ENCODE results near the gene LOXL1.

Gene LOXL1

DNA sequence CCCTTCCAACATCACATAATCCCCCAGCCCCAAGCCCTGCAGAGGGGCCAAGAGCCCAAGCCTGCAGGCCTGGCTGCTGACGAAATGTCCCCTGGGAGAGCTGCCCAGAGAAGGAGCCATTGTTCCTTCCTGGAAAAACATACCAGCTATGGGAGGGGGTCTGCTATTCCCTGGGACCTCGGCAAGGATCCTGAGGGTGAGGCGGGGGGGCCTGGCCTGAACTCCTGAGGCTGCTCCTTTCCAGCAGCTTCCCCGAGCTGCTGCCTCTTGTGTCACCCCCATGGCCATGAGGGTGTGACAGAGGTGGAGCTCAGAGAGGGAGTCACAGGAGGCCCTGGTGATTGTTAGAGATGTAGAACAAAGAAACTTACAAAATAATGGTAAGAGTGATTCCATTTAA is 12.9 kb downstream of the LOXL1 start:
- DNase-seq (ENCODE audit: low read depth), result no peak

DNA sequence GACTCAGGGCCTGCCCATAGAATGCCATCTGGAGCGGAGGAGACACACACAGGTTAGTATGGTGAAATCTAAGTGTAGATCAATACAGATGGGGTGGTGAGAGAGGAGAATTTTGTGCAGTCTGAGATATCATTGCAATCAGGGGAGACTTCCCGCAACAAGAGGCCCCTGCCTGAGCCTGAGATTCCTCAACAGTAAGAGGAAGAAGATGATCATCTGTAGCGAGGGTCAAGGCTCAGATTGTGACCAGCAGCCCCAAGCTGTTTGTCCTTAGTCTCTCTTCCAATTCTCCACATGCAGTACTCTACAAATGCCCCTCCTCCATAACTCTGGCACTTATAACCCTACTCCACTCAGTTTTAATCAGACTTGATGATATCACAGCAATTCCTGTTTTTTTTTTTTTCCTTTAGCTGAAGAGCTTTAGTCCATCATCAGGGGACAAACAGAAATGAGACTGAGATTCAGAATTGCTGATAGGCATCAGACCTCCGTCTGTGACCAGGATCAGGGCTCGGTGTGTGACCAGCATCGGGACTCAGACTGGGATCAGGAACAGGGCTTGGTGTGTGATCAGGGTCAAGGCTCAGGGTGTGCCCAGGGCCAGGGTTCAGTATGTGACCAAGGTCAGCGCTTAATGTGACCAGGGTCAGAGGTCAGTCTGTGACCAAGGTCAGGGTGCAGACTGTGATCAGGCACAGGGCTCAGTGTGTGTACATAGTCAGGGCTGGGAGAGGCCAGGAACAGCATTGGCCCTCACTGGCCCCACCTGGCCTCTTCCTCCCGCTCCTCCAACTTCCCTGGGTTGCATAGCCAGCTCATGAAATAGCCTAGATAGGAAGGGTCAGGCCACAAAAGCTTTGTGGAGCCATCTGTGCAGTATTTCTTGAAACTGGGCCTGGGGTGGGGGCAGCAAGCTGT is 14.1 kb downstream of the LOXL1 start:
- peak; percentile 33 for DNase-seq (ENCODE audit: low read depth)

DNA sequence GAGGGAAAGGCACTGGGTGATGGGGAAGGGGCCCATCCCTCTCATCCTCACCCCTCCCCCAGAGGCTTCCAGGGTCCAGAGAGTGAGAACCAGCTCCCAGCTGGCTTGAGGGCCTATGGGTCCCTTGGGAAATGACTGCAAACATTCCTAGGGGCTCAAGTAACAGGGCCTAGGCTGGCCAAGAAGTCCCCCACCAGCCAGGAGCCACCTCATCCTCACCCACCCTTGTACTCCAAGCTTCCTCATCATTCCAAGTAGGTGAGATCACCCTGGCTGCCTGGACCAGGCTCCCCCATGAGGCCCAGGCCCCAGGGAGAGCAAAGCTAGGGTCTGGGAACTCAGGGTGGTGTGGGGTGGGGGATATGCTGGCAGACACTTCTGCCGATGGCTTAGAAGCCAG is 14.8 kb downstream of the LOXL1 start:
- DNase-seq (ENCODE audit: low read depth), result peak; percentile 81

DNA sequence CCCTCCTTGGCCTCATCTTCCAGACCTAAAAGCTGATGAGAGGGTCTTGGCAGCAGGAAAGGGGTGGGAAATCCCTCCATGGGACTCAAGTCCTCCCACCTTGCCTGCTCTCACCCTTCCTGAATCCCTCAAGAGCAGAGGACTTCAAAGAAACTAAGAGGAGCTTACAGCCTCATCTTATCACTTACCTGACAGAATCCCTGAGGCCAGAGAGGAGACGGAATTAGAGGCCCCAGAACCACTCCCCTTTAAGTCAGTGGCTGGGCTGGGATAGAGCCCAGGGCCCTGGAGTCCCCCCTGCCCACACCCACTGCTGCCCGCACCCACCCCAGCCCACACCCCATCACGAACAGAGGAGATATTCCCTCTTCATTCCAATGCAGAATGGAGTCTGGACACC is 15.2 kb downstream of the LOXL1 start:
- DNase-seq (ENCODE audit: low read depth), result no peak

DNA sequence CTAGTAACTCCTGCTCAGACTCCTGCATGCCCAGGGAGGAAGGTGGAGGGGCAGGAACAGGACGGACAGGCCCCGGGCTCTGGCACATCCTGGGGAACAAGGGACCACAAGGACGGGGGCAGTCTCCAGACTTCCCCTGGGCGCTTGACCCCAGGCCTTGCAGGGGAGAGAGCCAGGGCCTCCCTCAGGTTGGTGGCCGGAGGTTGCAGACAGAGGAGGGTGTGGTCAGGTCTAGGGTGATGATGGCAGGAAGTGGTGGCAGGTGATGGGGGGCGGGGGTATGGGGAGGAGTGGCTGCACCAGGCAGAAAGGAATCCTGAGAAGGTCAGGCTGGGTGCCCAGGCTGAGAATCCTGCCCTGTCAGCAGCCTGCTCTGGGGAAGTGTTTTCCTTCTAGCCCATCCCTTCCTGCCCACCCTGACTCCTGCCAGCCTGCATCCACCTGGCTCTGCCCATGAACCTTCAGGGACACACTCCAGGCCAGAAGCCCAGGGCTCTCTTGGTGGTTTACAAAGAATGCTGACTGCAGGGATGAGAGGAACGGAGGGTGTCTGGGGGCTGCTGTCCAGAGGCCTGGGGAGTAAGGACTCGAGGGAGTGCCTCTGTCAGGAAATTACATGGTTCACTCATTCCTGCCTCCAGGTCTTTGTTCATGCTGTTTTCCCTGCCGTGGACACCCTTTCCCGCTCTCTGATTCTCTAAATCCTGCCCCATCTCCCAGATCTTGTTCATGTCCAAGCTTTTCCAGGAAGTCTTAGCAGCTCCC is 15.8 kb downstream of the LOXL1 start:
- DNase-seq (ENCODE audit: low read depth), result peak; percentile 33

DNA sequence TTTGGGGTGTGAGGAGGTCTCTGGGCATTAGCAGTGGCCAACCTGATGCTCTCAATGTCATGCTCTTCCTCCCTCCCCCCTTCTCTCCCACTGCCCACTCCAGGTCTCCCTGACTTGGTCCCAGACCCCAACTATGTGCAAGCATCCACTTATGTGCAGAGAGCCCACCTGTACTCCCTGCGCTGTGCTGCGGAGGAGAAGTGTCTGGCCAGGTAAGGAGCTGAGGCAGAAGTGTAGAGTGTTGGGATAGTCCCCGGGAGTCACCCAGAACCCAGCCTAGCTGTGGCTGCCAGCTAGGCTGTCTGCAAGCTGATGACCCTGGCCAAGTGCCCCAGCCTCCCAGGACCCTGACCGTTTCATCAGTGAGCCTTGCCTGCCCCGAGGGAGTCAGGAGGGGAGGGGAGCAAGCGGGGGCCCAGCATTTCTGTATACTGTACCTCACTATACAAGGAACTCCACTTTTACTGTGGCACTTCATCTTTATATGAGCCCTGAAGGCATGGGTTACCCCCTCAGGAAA is 16.5 kb downstream of the LOXL1 start:
- no peak for DNase-seq (ENCODE audit: low read depth)

DNA sequence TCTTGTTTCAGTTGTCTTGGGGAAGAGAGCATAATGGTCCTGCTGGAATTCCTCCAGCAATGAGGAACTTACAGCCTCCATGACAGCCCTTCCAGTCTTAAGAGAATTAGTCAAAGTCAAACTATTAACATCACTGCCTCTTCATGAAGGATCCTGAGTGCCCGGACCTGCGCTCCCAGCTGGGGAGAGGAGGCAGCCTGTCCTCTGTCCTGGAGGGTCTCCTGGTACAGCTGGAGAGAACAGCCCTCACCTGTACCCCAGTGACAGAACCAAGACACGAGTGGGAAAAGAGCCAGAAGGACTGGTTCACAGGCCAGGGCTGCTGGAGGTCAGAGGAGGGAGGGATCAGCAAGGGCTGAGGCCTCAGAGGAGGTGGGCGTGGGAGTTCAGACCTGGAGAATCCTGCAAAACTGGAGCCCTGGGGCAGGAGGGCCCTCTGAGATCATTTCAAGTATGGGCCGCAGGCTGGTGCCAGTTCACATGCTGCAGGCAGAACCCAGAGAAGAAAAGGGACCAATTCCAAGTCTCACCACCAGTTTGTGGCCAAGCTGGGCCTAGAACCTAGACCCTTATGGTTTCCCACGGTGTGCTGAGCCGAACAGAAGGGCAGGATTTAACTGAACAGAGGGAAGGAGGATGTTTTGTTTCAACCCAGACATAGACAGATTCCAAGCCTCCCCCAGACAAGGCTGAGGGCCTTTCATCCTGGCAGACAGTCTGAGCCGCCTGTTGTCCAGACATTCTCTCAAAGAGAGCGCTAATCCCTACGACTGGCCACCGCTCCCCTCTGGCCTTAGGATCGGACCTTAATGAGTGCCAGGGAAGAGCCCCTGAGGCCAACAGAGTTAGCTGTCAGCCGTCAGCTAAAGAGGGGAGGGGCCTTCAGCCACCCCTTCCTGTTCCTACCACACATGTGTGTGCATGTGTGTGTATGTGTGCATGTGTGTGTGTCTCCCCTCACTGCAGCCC is 18.2 kb downstream of the LOXL1 start:
- DNase-seq (ENCODE audit: low read depth), result peak; percentile 77

DNA sequence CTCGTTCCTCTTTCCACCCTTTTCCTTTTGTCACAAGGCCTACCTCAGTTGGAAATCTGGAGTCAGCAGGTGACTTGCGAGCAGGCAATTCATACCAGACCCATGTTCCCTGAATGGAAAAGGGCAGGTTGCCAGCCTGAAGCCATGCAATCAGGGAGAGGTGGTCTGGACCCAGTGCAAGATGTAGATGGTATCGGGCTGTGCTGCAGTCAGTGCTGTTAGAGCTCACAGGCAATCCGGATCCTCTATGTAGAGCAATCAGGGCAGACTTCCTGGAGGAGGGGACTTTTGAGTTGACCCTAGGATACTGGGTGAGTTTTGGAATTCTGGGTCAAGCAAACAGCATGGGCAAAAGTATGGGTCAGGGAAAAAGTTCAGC is 18.9 kb downstream of the LOXL1 start:
- DNase-seq (ENCODE audit: low read depth), result no peak

DNA sequence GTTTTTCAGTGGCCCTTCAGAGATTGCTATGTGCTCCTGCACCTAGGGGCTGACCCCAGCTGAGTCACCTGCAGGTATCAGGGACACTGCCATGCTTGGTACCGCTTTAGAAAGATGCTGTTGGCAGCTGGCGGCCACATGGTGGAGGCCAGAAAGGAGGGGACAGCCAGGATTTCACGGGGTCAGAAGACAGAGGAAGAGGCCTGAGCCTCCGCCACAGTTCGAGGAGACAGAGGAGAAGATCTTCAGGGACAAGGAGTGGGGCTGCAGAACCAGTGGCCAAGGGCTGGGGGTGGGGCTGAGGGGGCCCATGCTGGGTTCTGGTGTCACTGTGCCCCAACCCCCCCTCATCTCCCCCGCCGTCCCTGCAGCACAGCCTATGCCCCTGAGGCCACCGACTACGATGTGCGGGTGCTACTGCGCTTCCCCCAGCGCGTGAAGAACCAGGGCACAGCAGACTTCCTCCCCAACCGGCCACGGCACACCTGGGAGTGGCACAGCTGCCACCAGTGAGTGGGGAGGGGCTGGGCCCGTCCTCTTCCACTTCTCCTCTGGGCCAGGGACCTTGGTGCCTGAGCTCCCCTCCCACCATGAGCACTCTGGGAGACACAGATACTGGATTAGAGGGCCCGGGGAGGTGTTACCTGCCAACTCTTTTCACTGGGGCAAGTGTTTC is 19.9 kb downstream of the LOXL1 start:
- DNase-seq (ENCODE audit: low read depth), result no peak

DNA sequence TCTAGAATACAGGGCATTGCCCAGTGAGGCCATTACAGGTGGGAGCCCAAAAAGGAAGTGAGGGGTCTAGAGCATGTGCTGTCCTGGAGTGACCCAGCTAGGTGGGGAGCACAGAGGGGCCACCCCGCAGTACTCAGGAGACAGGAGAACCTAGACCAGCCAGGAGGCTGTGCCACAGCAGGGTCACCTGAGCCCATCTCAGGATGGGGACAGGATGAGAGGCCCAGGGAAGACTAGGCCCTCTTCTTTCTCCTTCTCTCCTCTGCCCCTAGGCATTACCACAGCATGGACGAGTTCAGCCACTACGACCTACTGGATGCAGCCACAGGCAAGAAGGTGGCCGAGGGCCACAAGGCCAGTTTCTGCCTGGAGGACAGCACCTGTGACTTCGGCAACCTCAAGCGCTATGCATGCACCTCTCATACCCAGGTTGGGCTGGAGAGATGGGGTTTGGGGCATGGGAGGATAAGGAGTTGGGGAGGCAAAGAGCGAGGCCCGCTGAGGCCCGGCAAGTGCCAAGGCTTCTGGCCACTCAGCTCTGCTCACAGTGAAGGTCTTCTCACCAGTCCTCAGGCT is 20.6 kb downstream of the LOXL1 start:
- no peak for DNase-seq (ENCODE audit: low read depth)

DNA sequence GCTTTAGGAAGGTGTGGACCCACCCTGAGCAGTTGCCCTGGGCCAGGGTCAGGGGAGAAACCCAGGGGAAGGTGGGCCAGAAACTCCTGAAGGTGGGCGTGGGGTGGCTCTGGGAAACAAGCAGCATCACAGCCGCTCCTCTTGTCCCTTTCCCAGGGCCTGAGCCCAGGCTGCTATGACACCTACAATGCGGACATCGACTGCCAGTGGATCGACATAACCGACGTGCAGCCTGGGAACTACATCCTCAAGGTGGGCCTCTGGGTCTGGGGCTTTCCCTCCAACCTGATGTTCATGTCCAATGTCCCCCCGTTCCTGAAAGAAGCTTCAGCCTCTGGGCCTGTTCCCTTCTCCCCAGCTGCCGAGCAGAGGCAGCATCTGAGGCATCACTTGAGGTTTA is 21.4 kb downstream of the LOXL1 start:
- no peak for DNase-seq (ENCODE audit: low read depth)

DNA sequence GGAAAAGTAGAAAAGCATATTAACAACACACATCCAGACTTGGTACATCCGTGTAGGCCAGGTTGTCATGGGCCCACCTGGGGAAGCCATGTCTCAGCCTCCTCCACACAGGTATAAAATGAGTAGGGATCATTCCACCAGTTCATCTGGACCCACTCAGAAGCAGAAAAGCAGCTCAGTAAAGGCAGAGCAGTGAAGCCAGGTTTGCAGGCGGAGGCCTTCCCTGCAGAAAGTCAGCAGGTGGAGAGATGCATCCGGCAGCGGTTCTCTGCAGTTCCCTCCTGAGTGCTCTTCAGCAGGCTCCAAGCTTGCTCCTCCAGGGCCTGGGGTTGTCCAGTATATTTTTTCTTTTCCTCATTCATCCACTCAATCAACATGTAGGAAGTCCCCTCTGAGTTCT is 22.1 kb downstream of the LOXL1 start:
- DNase-seq (ENCODE audit: low read depth), result no peak

DNA sequence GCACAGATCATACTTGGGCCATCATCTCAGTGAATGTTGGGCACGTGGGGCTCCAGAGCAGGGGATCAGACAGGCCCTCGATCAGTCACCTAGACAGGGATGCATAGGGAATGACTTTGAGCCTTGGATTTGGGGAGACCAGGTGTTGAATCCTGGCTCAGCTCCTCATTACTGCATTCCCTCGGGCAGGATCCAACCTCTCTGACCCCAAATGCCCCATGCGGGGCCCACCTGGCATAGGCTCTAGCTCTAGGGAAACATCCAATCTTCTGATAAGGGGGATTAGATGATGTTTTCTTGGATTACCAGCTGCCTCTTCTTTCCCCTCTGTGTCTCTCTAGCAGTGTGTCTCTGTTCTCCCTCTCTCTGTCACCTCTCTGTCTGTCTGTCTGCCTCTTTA is 22.7 kb downstream of the LOXL1 start:
- no peak for DNase-seq (ENCODE audit: low read depth)

DNA sequence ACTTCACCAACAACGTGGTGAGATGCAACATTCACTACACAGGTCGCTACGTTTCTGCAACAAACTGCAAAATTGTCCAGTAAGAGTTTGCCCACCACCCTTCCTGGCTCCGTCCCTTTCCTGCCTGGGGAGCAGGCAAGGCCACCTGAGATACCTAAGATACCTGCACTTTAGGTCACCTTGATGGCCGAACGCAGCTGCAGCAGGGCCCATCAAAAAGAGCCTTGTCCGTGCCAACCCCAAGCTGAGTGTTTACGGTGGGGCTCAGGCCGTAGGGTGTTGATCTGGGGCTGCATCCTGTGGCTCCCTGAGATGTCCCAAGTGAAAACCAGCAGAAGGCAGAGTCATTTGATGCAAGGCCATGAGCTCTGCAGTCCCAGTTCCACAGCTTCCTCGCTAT is 23.2 kb downstream of the LOXL1 start:
- DNase-seq (ENCODE audit: low read depth), result no peak

DNA sequence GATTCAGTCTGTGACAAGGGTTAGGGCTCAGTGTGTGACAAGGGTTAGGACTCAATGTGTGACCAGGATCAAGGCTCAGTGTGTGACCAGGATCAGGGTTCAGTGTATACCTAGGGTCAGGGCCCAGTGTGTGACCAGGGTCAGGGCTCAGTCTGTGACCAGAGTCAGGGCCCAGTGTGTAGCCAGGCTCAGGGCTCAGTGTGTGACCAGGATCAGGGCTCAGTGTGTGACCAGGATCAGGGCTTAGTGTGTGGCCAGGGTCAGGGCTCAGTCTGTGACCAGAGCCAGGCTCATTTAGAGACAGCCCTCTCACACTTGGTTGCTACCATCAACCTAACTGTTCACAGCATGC is 24.2 kb downstream of the LOXL1 start:
- DNase-seq (ENCODE audit: low read depth), result no peak

DNA sequence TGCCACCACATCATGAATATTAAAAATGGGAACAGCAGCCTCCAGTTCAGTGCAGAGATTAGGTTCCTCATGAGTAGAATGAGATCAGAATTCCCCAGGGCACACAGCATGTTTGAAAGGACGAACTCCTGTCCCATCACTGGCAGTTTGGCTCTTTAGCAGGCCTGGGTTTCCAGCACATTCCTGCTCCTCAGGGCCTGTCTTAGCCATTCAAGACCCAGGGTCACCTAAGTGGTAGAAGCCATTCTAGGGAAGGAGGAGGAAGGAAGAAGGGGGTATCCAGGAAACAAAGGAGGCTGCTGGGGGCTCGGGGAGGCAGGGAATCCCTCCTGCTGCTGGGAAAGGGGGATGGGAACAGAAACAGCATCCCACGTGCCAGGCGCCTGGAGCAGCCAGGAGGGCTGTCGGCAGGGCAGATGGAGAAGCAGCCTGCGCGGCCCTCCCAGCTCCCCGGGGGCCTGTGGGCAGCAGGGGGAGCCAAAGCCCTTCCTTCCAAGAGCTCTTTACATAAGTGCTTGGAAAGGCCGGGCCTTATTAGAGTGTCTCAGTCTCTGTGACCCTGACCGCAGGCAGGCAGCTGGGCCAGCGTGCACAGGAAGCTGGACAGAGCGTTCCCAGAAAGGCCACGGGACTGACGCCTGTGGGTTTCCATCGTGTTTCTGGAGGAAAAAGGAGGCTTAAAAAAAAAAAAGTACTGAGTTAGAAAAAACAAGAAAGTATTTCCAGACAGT is 24.7 kb downstream of the LOXL1 start:
- peak; percentile 98 for DNase-seq (ENCODE audit: low read depth)

DNA sequence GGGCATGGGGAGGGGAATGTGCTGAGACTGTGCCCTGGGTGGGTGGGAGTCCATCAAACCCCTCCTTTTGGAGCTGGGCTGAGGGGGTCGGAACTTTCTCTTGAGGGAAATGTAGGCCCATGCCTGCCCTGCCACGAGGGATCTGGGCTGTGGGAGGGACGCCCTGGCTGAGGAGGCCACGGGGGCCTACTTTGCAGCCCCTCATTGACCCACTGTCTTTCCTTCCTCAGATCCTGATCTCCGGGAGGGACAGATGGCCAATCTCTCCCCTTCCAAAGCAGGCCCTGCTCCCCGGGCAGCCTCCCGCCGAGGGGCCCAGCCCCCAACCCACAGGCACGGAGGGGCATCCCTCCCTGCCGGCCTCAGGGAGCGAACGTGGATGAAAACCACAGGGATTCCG is 25.3 kb downstream of the LOXL1 start:
- no peak for DNase-seq (ENCODE audit: low read depth)

DNA sequence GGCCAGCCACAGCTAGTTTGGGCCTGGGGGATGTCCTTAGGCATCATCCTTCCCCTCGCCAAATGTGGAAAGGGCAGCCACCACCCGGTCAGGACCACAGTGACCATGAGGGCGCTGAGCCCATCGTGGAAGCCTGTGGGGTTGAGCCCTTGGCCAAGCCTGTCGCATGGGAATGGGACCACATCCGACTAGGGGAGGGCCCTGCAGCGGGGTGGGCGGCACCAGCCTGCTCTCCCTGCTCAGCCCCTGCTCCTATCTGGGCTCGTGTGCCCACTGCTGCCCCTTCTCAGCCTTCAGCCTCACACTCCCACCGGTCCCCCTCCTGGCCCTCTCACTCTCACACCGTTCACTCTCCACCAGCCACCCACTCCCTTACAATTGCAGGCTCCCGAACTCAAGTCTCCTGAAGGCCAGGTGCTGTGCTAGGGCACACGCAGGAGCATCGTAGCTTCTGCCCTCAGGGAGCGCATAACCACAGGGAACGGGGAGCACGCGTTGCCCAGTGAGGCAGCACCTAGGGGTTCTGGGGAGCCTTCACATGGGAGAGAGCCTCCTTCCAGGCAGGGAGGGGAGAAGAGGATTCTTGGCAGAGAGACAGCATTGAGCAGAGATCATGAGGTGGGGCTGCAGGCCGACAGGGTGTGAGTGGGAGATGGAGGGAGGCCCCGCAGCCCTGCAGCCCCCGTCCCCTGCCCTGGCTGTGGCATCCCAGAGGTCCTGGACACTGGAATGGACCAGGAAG is 26.1 kb downstream of the LOXL1 start:
- no peak for DNase-seq (ENCODE audit: low read depth)

DNA sequence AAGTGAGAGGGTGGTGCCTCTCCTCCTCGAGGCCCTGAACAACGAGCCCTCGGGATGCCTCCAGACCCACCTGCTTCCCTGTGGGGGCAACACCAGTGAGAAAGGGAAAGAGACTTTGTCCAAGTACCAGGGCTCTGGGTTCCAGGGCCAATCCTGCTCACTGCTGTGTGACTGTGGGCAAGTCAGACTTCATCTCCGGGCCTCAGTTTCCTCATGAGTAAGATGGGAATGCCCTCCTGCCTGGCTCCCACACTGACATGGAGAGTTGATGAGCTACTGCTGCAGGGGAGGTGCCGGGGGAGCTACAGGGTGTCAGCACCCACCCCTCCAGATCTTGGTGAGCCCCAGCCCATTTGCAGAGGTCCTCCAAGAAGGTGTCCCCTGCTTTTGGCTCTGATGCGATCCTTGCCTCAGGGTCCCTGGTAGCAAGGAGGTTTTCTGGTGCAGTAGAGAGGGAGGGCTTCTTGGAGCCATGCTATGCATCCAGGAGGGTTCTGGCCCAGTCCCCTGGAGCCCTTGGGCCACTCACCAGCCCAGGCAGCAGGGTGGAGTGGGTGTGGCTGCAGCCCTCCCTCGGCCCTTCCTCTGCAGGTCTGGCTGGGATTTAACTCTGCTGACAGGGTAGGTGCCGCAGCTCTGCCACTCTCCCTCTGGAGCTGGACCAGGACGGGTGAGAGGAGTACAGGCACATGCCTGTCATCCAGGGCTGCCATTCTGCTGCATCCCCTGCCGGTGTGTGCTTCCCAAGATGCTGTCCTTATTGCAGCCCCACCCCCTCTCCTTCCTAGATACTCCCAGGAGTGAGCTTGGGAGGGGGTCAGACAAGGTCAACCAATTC is 26.9 kb downstream of the LOXL1 start:
- no peak for DNase-seq (ENCODE audit: low read depth)
